Measurements from ENCODE around the gene RELB.
"Not testable (repeated sequence)": the region's sequence is repeated elsewhere in the genome, so short reads cannot be mapped to it uniquely, and the experiment has no call there.

The RELB gene

GRCh38 chr19:44987148-44987675 is 14.1 kb upstream of the RELB start:
- DNase-seq (ENCODE audit: low read depth) = no peak

DNA sequence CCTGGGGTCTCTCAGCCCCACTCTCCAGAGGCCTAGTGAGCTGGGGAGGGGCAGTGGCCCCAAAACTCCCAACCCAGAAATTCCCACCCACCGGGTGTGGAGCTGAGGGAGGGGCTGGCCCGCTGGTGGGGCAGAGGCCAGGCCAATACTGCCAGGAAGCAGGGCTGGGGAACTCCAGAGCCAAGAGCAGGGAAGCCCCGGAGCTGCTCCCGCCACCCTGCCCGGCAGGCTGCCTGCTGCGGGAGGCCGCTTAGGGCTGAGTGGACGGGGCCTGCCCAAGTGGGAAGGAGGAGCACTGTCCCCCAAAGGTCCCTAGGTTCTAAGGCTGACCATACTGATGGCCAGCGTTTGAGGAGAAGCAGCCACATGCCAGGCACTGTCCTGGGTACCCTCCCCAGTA is 13.0 kb upstream of the RELB start:
- DNase-seq (ENCODE audit: low read depth) = no peak

DNA sequence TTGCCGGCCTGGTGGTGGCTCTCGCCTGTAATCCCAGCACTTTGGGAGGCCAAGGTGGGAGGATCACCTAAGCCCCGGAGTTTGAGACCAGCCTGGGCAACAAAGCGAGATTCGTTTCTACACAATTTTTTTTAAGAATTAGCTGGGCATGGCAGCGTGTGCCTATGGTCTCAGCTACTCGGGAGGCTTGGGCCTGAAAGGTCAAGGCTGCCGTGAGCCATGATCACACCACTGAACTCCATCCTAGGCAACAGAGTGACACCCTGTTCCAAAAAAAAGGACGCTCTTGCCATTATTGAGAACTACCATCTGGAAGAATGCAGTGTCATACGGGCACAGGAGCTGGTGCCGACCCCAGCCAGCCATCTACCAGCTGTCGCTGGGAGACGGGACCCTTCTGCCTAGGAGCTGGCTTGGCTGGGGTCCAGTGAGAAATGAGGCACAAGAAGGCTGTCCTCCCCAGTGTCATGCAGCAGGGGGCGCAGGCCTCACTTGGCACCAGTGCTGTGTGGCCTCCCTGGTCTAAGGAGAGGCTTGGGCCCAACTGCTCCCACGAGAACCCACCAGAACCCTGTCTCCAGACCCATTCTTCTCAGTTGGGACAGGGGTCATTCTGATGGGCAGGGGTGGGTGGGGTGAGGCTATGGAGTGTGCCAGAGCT is 12.2 kb upstream of the RELB start:
- DNase-seq (ENCODE audit: low read depth) = peak; percentile 51

DNA sequence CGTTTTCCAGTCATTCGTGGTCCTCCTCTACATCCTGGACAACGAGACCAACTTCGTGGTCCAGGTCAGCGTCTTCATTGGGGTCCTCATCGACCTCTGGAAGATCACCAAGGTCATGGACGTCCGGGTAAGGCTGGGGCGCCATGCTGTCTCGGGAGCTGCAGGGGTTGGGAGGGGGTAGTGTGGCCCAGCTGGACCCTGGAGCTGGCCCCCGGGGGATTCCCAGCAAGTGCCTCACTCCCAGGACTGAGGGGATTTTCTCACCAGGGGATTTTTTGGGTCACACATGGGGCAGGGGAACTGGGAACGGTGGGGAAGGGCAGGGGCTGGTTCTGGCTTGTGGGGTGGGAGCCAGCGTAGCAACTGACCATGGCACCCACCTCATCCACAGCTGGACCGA is 10.8 kb upstream of the RELB start:
- no peak for DNase-seq (ENCODE audit: low read depth)

- DNase-seq (ENCODE audit: low read depth) = no peak
Measured at GRCh38 chr19:44990966-44991365, 10.3 kb upstream of the RELB start.

- DNase-seq (ENCODE audit: low read depth) = no peak
Measured at GRCh38 chr19:44992336-44993163, 8.7 kb upstream of the RELB start.

- no peak for DNase-seq (ENCODE audit: low read depth)
Measured at GRCh38 chr19:44993526-44993925, 7.7 kb upstream of the RELB start.

- no peak for DNase-seq (ENCODE audit: low read depth)
Measured at GRCh38 chr19:44993926-44994537, 7.2 kb upstream of the RELB start.

DNA sequence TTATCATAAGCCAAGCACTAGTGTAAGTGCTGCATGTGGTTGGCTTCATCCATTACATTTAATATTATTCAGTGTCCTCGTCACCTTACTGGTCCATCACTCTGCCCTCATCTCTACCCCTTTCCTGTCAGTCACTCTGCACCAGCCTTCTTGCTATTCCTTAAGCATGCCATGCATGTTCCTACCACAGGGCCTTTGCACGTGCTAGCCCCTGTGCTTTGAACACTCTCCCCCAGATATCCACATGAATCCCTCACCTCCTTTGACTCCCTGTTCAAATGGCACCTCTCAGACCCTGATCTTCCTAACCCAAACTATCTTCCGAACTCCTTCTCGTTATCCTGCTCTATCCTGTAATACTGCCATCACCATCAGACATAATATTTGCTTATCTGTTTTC is 3.2 kb upstream of the RELB start:
- no peak for DNase-seq (ENCODE audit: low read depth)

- DNase-seq (ENCODE audit: low read depth) = not testable (repeated sequence)
Measured at GRCh38 chr19:44999131-44999925, 1.9 kb upstream of the RELB start.

DNA sequence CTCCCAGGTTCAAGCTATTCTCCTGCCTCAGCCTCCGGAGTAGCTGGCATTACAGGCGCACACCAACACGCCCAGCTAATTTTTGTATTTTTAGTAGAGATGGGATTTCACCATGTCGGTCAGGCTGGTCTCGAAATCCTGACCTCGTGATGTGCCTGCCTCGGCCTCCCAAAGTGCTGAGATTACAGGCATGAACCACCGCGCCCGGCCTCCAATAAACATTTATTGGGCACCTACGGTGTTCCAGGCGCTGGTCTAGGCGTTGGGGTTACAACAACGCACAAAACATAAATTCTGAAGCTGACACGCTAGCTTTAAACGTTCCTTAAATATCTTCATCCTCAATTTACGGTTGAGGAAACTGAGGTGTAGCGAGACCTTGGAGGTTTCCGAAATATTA is 599 bp upstream of the RELB start:
- DNase-seq (ENCODE audit: low read depth) = not testable (repeated sequence)

GRCh38 chr19:45003485-45003884 is 2.2 kb downstream of the RELB start:
- DNase-seq (ENCODE audit: low read depth) = no peak

DNA sequence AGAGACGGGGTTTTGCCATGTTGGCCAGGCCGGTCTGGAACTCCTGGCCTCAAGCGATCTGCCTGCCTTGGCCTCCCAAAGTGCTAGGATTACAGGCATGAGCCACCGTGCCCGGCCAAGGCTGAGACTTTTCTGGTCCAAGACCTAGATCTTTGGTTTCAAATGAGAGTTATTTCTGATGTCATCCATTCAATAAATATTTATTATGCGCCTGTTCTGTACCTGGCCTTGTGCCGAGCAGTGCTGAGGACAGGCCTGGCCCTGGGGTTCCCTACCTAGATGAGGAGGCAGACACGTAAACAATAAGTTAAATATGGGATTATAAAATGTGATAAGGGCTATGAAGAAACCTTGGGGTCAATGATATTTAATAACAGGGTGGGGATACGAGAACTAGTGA is 4.5 kb downstream of the RELB start:
- no peak for DNase-seq (ENCODE audit: low read depth)

- no peak for DNase-seq (ENCODE audit: low read depth)
Measured at GRCh38 chr19:45008552-45008951, 7.3 kb downstream of the RELB start.

GRCh38 chr19:45009625-45010255 is 8.5 kb downstream of the RELB start:
- DNase-seq (ENCODE audit: low read depth) = no peak

- DNase-seq (ENCODE audit: low read depth) = no peak
Measured at GRCh38 chr19:45010306-45010705, 9.0 kb downstream of the RELB start.

GRCh38 chr19:45011959-45012358 is 10.7 kb downstream of the RELB start:
- no peak for DNase-seq (ENCODE audit: low read depth)

DNA sequence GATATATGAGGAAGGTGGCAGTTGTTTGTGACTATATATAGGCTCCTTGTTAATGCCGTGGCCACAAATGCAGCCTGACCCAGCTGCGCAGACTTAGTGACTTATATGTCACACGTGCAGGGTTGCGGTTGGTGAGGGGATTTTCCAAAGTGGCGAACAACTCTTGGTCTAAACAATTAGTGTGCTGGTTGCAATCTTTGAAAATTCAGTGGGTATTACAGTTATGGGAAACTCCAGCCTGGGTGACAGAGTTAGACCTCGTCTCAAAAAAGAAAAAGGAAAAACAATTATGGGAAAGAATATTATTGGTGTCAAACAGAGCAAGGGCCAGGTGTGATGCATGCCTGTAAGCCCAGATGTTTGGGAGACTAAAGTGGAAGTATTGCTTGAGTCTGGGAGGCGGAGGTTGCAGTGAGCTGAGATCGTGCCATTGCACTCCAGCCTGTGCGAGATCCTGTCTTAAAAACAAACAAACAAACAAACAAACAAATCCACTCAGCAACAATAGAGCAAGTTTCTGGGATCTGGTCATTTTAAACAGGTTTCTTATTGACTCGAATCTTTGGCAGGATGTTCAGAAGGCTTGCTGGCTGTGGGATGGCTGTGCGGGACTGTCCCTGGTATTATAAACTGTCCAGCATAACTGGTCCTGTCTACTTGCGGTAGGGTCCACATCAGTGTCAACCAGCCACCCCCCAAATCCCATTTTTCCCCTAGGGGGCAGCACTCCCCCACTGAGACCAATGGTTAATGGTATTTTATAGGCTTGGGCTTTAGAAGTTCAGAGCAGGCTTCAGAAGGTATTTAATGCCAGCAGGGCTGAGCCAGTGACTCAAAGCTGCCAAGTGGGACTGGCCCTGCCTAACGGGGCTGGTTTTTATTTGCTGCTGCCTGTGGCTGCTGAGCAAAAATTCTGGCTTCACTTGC is 15.4 kb downstream of the RELB start:
- DNase-seq (ENCODE audit: low read depth) = peak; percentile 78

GRCh38 chr19:45019187-45019586 is 17.9 kb downstream of the RELB start:
- no peak for DNase-seq (ENCODE audit: low read depth)

- no peak for DNase-seq (ENCODE audit: low read depth)
Measured at GRCh38 chr19:45020071-45020470, 18.8 kb downstream of the RELB start.

DNA sequence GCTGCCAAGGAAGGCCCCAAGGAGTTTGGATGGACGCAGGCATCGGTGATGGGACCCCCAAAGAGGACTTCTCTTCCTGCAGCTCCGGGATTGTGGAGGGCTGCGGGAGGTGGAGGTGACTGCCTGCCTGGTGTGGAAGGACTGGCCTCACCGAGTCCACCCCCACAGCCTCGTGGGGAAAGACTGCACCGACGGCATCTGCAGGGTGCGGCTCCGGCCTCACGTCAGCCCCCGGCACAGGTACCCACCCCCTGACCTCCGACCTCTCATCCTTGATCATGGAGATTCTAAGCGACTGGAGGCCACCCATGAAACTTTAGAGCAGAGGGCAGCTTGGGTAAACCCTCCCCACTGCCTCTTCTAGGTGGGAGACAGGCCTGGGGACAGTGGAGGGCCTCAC is 20.7 kb downstream of the RELB start:
- DNase-seq (ENCODE audit: low read depth) = no peak

Data from fibroblast of gingiva (primary cell).